ENCODE measurements around the gene PLXNA2.

PLXNA2 gene

GRCh38 chr1:208106218-208106617, 138.0 kb downstream of the PLXNA2 start:
- DNase-seq (ENCODE audit: insufficient read length, low spot score) (no peak), FAIRE-seq (no peak)

DNA sequence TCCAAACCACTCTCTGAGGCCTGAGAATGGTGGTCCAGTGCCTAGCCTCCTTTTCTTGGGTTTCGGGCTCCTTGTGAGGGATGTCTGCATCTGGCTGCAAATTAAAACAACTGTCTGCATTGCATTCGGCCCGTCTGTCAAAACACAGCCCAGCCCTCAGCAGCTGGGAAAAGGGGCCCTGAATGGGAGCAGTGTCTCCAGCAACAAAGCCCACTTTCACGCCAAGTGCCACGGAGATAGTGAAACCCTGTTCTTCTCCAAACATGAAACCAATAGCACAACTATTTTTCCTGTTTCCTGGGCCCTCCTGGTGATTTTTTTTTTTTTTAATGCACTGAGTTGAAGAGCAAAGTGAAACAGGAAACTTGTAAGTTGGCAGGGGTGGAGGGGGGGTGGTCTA, 138.4 kb downstream of the PLXNA2 start:
- DNase-seq (ENCODE audit: insufficient read length, low spot score) (no peak), FAIRE-seq (no peak)

GRCh38 chr1:208103597-208104513, 140.3 kb downstream of the PLXNA2 start:
- no peak for DNase-seq (ENCODE audit: insufficient read length, low spot score)
- no peak for FAIRE-seq

DNA sequence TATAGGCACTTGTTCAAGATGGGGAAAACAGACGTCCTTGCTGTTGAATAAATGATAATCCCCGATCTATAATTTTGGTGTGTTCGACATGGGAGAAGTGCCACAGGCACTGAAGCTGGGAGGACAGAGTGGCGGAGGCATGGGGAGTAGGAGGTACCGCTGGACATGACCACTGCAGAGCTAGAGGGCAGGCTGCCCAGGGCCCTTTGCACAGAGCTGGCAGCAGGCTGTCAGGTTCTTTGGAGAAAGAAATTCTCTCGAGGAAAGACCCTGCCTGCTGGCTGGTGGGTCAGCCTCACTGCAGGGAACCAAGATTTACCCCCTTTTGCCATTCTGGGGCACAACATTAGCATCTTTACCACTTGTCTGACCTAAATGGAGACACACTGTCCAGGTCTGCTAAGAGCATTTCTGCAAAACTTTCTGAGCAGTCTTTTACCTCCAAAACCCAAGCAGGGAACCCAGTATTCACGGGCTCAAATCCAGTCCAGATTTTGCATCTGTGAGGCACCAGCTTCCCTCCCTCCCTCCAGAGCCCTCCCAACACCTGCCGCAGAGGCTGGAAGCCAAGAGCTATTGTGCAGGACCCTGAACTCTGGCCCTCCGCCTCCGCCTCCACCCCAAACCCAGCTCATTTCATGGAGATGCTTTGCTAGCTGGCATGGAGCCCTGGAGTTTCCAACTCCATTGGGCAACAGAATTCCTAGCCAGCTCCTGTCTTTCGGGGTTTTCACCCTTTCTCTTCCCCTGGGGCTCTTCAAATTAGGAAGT, 142.3 kb downstream of the PLXNA2 start:
- FAIRE-seq = no peak
- no peak for DNase-seq (ENCODE audit: insufficient read length, low spot score)

DNA sequence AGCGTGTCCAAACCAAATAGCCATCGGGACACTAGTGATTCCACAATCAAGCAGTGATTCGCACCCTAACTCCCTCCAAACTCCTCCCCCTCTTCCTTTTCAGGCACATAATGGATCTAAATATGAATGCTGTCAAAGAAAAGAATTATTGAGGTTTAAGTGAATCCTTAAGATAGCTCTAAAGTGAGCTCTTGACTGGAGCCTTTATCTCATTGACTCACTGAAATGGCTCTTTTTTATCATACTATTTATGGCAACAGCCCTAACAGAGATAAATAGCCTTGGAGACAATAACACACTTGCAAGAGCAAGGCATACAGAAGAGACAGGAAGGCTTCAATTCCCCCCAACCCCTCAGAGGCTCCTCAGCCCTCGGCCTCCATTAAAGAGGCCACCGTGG, 143.3 kb downstream of the PLXNA2 start:
- DNase-seq (ENCODE audit: insufficient read length, low spot score) (no peak), FAIRE-seq (no peak)

GRCh38 chr1:208100106-208100505, 144.1 kb downstream of the PLXNA2 start:
- FAIRE-seq (no peak), DNase-seq (ENCODE audit: insufficient read length, low spot score) (no peak)

GRCh38 chr1:208098773-208099172, 145.4 kb downstream of the PLXNA2 start:
- FAIRE-seq (no peak), DNase-seq (ENCODE audit: insufficient read length, low spot score) (no peak)

DNA sequence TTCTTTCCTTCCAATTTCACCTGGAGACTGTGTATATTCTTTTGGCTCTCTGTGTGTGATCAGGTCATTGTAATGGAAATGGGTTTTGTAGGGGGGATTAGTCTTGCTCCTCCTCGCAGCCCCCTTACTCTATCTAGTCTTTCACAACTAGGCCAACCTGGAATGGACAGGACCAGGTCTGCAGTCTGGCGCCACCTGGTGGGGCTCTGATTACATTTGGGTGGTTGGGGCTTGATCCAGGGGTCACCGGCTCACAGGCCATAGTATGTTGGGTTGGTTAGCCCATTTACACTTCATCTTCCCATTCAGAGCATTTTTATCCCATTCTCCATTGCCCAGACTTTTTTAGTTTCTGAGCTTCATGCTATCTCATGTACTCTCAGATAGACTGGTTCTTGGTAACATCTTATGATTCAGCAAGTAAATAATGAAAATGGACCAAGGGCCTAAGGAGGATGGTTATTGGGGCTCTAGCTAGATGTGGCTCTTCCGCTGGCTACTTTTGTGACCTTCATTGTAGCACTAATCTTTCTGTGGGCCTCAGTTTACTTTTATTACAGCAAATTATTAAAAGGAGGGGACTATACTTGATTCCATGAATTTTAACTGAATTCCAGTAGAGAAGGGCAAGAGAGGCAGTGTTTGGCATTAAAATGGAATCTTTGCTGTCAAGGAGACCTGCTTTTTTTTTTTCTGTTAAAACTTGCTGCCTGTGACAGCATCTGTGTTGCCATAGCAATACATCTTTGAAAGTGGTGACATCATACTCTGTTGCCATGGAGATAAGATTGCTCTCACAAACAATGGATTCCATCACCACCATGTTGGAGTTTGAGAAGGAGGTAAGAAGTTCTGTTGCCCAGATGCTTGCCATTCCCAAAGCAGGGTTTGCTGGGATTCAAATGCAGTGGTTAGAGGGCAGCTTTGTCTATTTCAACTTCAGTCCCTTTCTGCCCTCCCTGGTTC, 150.1 kb downstream of the PLXNA2 start:
- DNase-seq (ENCODE audit: insufficient read length, low spot score) = peak; percentile 48
- peak; percentile 77 for FAIRE-seq

- no peak for DNase-seq (ENCODE audit: insufficient read length, low spot score)
- no peak for FAIRE-seq
Measured at GRCh38 chr1:208093046-208093445, 151.1 kb downstream of the PLXNA2 start.

DNA sequence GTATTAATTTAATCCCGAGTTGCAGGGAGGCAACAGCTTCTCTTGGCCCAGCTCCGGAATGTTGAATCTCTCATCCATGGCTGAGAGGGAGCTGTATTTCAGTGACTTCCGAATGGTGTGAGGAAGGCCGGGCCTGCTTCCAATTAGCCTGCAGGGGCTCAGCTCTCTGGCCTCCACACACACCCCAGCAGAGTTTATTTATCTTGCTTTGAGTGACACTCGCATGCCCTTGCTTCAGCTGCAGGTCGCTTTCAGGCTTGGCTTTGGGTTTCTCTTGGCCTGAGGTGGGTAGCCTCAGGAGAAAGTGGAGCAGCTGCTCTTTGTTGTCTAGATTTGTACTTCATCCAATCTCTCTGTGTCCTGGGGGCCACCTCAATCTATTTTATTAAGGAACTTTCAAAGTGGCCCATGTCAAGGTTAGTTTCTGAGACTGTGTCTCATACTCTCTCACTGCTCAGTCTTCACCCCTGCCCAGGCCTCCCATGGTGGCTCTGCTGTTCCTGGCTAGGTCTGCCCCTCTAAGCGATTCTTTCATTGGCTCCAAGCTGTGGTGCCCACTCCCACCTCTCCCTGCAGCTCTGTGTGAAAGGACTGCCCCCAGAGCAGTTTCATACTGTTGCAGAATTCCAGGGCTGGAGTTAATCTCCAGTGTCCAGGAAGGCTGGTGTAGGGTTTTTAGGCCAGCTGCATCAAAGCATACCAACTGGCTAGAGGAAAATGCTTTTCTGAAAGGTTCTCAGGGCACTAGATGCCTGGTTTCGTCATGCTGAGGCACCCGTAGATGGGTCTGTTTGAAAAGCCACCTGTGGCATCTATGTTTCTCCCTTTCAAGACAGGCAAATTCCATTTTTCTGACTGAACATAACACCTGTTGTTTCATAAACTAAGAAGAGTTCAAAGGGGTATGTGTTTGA, 153.5 kb downstream of the PLXNA2 start:
- FAIRE-seq (no peak), DNase-seq (ENCODE audit: insufficient read length, low spot score) (no peak)

DNA sequence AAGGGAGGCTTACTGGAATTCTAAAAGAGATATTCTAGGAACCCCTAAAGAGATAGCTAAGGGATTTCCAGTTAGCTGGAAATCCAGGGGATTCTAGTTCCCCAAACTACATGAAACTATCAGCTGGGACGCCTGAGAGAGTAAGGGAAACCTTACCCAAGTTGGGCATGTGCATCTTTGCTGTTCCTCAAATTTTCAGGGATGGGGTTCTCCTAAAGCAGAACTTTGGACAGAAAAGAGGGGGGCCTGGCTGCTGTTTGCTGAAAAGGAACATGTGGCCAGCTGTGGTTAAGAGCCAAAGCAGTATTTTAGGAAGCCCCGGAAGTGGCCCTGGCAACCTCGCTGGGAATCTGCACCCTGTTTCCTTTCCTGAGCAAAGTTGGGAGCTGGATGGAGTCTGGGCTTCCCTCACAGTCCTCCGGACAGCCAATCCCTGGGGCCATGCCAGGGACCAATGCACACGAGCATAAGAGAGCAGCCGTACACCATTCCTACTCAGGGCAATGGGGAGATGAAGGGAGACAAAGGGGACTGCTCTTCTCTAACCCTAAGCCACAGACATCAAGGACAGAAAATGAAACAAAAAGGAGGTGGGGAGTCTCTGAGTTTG, 154.3 kb downstream of the PLXNA2 start:
- DNase-seq (ENCODE audit: insufficient read length, low spot score) (no peak), FAIRE-seq (no peak)

DNA sequence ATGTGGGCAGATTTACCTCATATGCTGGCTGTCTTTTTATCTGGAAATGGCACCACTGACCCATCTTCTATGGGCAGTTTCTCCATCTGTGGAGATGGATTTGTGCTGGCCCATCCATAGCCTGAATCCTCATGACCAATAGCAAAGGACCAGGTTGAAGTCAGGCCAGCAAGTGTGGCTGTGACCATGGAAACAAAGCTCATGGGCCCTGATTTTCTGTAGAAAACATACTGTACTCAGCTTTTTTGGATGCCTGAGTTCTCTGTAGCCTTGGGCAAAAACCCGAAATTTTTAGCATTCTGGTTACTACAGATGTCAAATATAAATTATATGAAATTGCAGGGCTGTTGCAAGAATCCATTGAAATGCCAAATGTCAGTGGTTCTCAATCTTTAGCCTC, 155.0 kb downstream of the PLXNA2 start:
- FAIRE-seq = no peak
- DNase-seq (ENCODE audit: insufficient read length, low spot score) = no peak

DNA sequence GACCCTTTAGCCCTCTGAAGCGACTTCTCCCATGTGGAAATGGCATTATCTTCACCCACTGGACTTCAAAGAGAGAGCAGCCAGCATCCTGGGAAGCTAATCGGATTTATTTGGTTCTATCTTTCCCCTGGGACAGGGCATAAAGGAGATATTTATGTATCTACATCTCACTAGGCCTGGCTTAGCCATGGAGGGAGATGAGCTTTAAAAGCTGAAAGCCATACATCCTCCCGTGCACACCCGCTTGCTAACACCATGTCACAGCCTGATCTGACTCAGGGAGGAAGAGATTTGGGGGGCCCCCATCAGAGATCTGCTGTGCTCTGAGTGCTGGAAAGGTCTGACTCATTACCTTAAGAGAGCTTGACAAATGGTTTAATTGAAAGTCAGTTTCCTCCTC, 155.9 kb downstream of the PLXNA2 start:
- DNase-seq (ENCODE audit: insufficient read length, low spot score) = no peak
- no peak for FAIRE-seq

- no peak for FAIRE-seq
- no peak for DNase-seq (ENCODE audit: insufficient read length, low spot score)
Measured at GRCh38 chr1:208085655-208086515, 158.3 kb downstream of the PLXNA2 start.

- FAIRE-seq (no peak), DNase-seq (ENCODE audit: insufficient read length, low spot score) (no peak)
Measured at GRCh38 chr1:208084764-208085163, 159.4 kb downstream of the PLXNA2 start.

- FAIRE-seq (no peak), DNase-seq (ENCODE audit: insufficient read length, low spot score) (no peak)
Measured at GRCh38 chr1:208084220-208084619, 160.0 kb downstream of the PLXNA2 start.

- FAIRE-seq = no peak
- no peak for DNase-seq (ENCODE audit: insufficient read length, low spot score)
Measured at GRCh38 chr1:208083715-208084085, 160.5 kb downstream of the PLXNA2 start.

GRCh38 chr1:208083016-208083714, 161.0 kb downstream of the PLXNA2 start:
- DNase-seq (ENCODE audit: insufficient read length, low spot score) = no peak
- no peak for FAIRE-seq
